GM12874 (cell line): ENCODE results near the gene PPP2R1B.

ENCODE experiments used
- CTCF ChIP-seq: IDR thresholded peaks from 2 replicates; pipeline ENCODE4 v1.5.1; 2011; ENCODE audit warnings: low read depth, mild to moderate bottlenecking, control low read depth, low read length, moderate library complexity; ENCODE audit not compliant: insufficient read depth

PPP2R1B gene

GRCh38 chr11:111734954-111735261, 31.3 kb downstream of the PPP2R1B start:
- no peak for TF ChIP-seq CTCF

- no peak for TF ChIP-seq CTCF
Measured at GRCh38 chr11:111734101-111734953, 31.9 kb downstream of the PPP2R1B start.

- TF ChIP-seq CTCF = no peak
Measured at GRCh38 chr11:111733611-111734088, 32.5 kb downstream of the PPP2R1B start.

- no peak for TF ChIP-seq CTCF
Measured at GRCh38 chr11:111733016-111733415, 33.2 kb downstream of the PPP2R1B start.

GRCh38 chr11:111731821-111732220, 34.4 kb downstream of the PPP2R1B start:
- no peak for TF ChIP-seq CTCF

- TF ChIP-seq CTCF = no peak
Measured at GRCh38 chr11:111730871-111731591, 35.2 kb downstream of the PPP2R1B start.

GRCh38 chr11:111729831-111730311, 36.3 kb downstream of the PPP2R1B start:
- TF ChIP-seq CTCF = no peak
